HG03025 (cell line): ENCODE data around the gene NUP205.

Experiments
- ATAC-seq: cut with Tn5 transposase; IDR thresholded peaks from one replicate; pipeline ENCODE4 v1.9.1; 2021; ENCODE audit warnings: mild to moderate bottlenecking, moderate library complexity; ENCODE audit not compliant: unreplicated experiment, low FRiP score

The NUP205 gene, protein sequence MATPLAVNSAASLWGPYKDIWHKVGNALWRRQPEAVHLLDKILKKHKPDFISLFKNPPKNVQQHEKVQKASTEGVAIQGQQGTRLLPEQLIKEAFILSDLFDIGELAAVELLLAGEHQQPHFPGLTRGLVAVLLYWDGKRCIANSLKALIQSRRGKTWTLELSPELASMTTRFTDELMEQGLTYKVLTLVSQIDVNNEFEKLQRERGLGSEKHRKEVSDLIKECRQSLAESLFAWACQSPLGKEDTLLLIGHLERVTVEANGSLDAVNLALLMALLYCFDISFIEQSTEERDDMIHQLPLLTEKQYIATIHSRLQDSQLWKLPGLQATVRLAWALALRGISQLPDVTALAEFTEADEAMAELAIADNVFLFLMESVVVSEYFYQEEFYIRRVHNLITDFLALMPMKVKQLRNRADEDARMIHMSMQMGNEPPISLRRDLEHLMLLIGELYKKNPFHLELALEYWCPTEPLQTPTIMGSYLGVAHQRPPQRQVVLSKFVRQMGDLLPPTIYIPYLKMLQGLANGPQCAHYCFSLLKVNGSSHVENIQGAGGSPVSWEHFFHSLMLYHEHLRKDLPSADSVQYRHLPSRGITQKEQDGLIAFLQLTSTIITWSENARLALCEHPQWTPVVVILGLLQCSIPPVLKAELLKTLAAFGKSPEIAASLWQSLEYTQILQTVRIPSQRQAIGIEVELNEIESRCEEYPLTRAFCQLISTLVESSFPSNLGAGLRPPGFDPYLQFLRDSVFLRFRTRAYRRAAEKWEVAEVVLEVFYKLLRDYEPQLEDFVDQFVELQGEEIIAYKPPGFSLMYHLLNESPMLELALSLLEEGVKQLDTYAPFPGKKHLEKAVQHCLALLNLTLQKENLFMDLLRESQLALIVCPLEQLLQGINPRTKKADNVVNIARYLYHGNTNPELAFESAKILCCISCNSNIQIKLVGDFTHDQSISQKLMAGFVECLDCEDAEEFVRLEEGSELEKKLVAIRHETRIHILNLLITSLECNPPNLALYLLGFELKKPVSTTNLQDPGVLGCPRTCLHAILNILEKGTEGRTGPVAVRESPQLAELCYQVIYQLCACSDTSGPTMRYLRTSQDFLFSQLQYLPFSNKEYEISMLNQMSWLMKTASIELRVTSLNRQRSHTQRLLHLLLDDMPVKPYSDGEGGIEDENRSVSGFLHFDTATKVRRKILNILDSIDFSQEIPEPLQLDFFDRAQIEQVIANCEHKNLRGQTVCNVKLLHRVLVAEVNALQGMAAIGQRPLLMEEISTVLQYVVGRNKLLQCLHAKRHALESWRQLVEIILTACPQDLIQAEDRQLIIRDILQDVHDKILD (N-terminal part only)

DNA sequence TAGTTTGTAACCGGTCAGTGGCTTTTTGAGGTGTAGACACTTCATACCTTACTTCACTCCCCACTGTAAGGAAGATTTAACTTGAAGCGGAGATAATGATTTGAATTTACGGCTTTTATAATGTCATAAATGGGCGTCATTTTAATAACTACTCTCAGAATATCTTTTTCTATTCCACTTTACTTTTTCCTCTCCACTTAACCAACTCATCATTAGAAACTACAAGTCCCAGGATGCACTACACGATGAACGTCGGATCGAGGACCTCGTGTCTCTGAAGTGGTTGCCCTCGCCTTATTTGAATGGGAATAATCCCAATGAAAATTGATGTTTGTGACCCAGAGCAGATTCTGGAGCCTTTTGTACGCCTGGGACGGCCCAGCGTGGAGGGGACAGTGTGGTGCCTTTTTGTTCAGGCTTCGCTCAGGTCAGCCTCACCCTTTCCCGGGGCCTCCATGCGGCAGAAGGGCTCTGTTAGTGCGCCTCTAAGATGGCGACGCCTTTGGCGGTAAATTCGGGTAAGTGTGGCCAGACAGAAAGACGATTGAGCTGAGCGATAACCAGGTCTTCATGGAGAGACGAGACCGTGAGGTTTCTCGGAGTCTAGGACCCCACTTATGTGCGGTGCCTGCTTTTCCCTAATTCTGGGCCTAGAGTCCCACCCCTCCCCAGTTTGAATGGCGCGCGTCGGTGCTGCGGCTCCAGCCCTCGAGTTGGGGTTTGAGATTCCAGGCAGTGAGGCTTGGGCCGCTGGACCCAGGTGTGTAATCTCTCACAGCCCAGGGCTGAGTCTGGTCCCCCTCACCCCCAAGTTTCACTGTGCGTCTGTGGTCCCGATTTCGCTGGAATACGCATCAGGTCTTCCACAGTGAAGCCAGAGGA, at the start of gene NUP205:
Gene NUP205 (plus strand): TSS at position 463 of the 882 bp plus-strand sequence. CDS start 28 bp downstream, at position 491.
- peak; percentile 63 for ATAC-seq

DNA sequence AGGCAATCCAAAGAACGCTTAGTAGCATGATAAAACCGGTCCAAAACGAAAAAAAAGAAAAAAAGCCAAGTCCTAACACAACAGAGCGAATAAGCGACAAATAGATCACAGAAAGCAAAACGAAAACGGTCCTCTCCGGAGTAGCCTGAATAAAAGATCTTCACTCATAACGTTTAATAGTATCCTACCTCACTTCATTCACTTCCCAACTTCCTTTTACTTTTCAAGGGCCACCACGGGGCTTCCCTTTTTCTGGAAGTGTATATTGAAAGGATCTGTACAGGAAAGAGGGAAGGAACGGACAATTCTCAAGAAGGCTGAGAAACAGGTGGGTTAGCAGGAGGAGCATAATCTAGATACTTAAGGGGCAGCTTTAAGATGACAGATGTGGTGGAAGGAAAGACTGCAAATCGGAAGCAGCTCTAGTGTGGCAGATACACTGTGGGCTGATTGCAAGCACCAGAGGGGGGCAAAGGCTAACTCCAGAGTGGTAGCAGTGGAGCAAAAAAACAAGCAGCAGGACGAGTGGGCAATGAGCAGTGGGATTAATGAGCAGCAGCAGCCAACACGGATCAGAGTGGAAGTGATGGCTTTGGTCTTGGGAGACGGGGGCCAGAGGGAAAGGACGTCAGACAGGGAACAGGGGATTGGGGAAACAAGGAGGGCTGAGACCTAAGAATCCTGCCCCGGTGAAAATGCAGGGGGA, 48.7 kb upstream of the NUP205 start:
- peak; percentile 13 for ATAC-seq

DNA sequence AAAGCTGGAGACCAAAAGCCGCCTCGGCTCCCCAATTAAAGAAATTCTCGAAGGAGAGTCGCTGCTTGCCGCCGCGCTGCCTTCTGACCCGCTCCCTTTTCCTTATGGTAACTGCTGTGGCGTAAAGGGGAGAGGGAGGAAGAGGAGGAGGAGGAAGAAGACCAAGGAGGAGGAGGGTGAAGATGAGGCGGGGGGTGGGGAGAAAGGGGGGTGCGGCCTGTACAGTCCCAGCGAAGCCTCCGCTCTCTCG, 48.2 kb upstream of the NUP205 start:
- ATAC-seq = no peak

DNA sequence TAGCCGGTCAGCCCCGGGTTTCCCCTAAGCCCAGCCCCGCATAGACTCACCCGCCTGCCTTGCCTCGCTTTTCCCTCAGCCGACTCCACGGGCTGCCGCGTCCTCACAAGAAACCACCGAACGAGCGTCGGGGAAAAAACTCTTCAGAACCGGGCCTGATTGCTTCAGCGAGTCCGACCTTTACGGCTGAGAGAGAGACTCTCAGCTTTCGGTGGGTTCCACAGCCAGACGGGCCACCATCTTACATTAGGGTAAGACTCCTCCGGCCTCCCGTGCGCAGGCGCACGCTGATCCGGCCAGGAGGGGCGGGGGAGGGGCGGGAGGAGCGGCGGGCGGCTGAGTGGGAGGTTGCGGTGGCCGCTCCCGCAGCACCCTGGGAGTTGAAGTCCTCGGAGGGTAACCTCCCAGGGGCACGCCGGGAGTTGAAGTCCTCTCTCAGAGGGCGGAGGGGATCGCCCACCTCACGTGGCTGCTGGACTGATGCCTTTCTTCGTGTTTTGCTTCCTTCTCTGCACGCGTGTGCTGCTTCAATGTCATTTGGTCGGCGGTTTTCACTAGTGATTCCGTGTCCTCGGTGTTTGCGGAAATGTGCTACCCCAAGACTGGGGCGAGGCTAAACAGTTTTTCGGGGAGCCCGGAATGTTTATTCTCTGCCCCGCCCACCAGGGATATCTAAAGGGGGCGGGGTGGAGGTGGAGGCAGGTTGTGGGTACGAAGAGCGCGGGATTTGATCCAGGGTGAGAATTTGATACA, 47.7 kb upstream of the NUP205 start, which contains the start of gene CNOT4:
Gene CNOT4 (minus strand): TSS at position 264 of the 753 bp plus-strand sequence. CDS start 71,771 bp downstream, outside the sequence.
- ATAC-seq = peak; percentile 94

DNA sequence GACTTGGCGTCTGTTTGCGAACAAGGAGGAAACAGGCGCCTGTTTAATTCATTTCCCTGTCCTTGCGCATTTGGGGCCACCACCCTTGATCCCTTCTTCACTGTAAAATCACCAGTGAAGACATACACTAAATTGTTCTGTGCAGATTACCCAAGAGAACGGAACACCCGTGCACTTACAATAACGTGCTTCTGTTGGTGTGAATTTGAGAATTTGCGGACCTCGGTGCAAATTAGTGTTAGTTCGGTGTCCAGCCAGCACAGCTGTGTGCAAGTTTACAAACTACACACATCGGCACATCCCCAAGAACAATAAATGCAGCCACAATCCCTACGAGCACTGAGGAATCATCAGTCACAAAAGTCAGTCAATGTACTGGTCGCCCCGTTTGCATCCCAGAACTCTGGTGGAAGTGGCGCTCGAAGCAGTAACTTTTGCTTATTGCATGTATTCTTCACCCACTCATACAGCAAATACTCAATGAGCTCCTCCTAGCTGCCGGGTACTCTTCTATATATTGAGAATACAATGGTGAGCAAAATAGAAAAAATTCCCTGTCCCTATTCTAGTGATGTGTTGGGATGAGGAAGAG, 47.0 kb upstream of the NUP205 start:
- ATAC-seq = no peak

DNA sequence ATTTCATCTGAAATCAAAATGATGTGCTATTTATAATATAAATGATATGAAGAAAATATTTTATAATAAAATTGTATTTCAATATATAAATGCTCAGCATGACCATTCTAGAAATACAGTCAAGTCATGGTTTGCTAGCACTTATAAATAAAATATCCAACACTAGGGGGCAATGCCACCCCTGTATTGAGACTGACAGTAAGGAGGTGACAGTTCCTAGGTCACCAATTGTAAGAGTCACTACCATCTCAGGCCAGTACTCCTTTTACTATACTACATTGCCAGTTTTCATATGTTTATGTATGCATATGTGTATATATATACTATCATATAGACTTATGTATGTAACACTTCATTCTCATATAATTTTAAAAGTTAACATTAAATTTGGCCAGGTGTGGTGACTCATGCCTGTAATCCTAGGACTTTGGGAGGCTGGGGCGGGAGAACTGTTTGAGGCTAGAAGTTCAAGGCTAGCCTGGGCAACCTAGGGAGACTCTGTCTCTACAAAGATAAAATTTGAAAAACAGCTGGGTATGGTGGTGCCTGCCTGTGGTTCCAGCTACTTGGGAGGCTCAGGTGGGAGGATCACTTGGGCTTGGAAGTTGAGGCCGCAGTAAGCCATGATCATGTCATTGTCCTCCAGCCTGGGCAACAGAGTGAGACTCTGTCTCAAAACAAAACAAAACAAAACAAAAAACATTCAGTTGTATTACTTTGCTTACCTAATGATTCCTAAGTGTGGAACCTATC, 45.4 kb upstream of the NUP205 start:
- ATAC-seq = no peak

DNA sequence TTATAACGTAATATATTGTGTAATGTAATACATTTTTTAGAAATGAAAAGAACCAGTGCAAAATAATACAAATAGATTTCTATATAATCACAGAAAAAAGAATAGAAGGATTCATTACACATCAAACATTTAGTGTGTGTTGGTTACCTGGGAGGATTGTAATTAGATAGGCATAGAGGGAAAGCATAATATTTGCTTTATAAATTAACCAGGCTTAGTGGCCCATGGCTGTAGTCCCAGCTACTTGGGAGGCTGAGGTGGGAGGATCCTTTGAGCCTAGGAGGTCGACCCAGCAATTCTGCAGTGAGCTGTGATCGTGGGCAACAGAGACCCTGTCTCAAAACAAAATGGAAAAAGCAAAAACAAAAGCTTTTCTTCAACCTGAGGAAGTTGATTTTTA, 42.9 kb upstream of the NUP205 start:
- ATAC-seq = no peak

DNA sequence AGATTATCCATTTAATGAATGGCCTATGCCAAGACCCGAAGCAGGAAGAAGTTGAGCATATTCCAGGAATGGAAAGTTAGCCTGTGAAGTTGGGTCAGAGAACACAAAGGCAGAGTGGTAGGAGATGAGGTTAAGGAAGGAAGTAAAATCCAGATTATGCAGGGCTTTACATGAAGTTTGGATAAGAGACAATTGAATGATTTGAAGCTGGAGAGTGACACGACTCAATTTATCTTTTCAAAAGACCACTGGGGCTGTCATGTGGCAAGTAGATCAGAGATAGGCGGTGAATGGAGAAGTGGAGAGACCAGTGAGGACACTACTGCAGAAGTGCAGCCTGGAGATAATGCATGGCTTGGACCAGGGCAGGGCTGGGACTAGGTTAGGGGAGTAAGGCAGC, 40.7 kb upstream of the NUP205 start:
- no peak for ATAC-seq

DNA sequence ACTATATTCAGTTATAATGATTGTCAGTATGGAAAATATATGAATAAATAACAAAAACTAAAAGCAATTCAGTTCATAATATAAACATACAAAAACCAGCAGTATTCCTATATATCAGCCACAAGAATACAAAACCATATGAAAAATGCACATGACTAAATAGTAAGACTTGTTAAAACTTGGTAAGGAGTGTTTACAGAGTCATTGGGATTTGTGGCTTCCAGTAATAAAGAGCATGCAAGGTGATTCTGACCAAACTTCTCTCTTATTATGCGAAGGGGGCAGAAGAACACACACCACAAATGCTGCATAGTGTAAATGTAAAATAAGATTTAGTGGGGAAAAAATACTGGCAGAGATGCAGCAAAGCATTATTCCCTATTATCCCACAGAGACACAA, 39.0 kb upstream of the NUP205 start:
- no peak for ATAC-seq

DNA sequence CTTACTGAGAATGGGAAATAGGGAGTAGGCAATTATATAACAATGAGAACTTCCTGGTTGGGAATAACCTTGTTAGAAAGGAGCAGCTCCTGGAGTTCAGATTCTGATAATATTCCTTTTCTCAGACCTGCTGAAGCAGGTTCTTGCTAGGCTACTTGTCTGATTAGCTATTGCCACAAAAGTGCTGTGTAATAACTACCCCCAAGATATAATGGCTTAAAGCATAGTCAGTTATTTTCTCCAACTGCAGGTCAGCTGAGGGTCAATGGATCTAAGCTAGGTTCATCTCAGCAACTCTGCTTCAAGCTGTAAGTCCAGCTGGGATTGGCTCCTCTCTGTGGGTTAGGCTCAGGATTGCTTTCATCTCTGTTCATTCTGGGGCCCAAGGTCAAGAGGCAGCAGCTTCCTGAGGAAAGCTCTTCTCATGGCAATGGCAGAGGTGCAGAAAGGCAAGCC, 38.5 kb upstream of the NUP205 start:
- no peak for ATAC-seq

DNA sequence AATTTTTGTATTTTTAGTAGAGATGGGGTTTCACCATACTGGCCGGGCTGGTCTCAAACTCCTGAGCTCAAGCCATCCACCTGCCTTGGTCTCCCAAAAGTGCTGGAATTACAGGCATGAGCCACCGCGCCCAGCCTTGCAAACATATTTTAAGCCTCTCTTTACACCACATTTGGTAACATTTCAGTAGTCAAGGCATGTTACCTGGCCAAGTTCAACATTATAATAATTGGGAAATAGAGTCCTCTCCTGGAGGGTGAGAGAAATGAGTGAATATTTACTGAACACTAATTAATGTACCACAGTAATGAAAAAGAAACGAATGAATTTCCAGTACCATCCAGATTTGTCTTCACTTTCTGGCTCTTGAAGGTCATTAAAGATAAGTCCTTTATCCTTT, 37.8 kb upstream of the NUP205 start:
- ATAC-seq = no peak

DNA sequence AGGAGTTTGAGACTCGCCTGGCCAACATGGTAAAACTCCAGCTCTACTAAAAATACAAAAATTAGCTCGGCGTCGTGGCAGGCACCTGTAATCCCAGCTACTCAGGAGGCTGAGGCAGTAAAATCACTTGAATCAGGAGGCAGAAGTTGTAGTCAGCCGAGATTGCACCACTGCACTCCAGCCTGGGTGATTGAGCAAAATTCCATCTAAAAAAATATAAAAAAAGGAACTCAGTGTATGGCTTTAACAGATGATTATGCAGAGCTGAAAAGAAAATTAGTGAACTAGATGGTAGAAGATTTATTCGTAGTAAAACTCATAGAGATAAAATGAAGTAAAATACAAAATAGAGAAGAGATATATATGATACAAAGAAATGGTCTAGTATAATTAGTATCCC, 35.2 kb upstream of the NUP205 start:
- no peak for ATAC-seq

DNA sequence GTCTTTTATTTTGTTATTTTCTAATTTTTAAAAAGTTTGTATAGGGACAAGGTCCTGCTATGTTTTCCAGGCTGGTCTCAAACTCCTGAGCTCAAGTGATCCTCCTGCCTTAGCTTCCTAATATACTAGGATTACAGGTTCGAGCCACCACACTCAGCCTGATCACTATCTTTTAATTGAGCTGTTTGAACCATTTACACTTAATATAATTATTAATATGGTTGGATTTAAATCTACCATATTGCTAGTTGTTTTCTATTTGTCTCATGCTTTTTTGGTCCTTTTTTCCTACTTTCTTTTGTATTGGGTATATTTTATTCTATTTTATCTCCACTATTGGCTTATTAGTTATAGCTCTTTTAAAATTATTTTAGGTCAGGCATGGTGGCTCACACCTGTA, 34.6 kb upstream of the NUP205 start:
- no peak for ATAC-seq

DNA sequence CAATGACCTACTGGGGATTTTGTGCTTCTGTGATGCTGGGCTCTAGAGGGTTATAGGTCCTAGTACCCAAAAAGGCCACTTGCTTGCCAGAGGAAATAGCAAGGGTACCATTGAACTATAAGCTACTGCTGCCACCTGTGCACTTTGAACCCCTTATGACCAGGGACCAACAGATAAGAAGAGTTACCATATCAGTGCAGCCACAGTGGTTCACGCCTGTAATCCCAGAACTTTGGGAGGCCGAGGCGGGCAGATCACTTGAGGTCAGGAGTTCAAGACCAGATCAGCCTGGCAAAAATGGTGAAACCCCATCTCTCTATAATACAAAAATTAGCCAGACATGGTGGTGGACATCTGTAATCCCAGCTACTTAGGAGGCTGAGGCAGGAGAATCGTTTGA, 32.3 kb upstream of the NUP205 start:
- ATAC-seq = no peak

DNA sequence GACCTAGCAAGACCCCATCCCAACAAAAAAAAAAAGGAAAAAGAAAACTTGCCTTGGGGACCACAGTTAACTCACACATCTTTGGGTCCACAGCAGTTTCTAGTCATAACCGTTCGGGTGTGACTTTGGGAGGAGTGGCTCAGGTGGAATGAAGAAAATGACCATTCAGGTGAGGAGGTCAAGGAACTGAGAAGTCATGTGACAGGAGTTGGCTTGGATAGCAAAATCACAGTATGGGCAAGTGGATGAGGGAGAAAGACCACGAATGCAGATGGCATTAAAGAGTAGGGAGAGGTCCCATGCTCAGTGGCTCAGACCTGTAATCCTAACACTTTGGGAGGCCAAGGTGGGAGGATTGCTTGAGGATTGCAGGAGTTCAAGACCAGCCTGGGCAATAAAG, 30.7 kb upstream of the NUP205 start:
- ATAC-seq = no peak

DNA sequence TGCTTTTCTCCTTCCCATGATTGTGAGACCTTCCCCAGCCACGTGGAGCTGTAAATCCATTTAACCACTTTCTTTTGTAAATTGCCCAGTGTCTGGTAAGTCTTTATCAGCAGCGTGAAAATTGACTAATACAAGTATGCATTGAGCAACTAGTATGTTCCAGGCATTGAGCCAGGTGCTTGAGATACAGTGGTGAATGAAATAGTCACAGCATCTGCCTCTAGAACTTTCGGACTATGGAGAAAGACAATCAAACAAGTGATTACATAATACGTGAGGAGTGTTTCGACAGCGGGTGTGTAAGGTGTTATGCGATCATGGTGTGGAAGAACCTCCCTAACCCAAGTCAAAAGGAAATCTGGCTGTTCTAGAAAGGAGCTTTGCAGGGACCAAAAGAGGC, 21.6 kb upstream of the NUP205 start:
- no peak for ATAC-seq

DNA sequence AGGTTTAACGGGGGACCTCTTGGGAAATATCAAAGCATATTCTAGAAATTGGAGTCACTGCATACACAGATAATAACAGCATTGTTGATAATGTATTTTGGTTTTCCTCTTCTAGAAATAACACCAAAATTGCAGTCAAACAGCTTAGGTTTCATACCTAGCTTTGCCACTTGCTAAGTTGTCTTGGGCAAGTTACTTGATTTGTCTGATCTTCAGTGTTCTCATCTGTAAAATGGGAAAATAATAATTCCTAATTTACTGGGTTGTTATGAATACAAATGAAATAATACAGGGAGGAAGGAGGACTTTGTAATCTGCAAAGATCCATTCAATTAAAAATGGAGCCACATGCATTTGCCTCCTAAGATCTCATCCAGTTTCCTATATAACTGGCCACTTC, 20.3 kb upstream of the NUP205 start:
- ATAC-seq = no peak
